Stimulated activated CD8-positive, alpha-beta memory T cell treated with anti-CD3 and anti-CD28 coated beads, Interleukin-12 subunit alpha, Interleukin-12 subunit beta, amount 100 ng/mL, for 1 hour (primary cell): ENCODE data around the gene DYNLT4.
"Not testable (repeated sequence)": the region's sequence is repeated elsewhere in the genome, so short reads cannot be mapped to it uniquely, and the experiment has no call there.

ENCODE experiments used
- DNase-seq: peaks from one replicate; pipeline ENCODE4 v3.0.0-alpha.2; 2020; ENCODE audit warnings: low read depth

The DYNLT4 gene

DNA sequence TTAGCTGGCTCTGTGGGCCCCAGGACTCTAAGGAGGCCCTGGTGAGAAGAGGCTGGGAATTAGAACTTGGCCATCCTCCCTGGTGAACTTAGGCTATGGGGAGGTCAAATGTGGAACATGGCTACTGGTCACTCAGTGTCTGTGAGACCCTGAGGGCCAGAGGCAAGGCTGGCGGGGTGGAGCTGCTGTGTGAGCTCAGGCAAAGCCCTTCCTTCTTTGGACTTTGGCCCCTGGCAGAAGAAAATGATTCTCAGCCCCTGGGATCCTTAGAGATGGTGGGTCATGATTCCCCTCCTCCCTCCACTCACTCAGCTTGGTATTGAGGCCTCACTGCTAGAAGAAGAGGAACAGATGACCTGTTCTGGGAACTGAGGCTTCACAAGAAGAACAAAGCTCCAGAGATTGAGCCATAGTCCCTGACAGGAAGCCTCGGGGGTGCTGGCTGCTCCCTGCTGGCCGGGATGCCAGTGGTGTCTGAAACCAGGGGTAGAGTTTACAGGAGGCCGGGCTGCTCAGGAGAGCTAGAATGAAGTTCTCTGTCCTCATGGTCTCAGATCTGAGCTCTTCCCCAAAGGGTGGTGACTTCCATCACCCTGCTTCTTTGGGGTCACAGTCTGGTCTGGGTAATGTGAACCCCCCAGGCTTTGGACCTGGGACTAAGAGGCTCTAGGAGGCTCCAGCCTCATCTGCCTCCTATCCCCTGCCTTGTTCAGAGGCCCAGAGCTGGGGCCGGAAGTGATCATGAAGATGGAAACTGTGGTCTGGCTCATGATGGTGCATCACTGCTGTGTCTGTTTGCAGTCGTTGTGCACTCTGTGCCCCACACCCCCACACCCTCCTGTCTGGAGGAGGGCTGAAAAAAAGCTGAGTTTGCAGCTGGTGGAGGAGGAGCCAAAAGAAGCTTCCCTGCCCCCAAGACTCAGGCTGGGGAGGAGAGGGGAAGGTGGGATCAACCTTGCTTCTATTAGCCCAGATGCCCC lies 2.1 kb upstream of the DYNLT4 start:
- peak; percentile 75 for DNase-seq

DNA sequence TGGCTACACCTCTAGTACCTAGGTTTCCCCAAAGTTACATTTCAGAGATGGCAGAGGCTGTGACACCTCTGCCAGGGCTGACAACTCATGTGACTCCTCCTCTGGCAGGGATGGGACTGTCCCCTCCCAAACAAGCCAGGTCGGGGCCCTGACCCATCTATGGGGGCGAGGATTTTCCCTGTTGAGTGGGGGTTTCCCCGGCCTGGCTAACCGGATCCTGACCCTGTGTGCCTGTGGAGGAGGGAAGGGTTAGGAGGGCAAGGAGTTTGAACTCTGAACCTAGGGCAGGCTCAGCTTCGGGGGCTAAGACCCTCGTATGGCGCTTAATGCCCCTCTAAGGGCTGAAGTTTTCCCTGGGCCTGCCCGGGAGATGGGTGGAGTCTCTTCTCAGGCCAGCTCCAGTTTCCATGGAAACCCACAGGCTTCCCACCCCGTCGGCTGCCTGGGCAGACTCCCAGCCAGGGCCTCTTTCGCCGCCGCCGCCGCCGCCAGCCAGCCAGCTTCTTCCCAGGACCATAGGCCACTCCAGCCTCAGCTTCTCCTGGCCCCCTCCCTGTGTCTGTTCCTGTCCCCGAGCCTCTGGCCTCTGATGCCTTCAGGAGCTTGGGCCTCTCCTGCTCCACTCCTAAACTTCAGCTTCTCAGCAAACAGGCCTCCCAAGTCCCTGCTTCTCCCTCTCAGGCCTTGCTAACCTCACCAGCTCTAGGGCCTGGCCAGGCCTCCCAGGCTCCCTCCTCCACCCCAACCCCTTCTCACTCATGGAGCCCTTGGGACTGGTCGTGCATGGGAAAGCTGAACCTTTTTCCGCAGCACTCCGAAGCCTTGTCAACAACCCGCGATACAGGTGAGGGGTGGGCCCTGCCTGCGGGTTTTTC lies 1.1 kb upstream of the DYNLT4 start, which contains the start of gene BTBD19:
Gene BTBD19 (plus strand): TSS at position 461 of the 875 bp plus-strand sequence. CDS start 298 bp downstream, at position 759.
- no peak for DNase-seq

DNA sequence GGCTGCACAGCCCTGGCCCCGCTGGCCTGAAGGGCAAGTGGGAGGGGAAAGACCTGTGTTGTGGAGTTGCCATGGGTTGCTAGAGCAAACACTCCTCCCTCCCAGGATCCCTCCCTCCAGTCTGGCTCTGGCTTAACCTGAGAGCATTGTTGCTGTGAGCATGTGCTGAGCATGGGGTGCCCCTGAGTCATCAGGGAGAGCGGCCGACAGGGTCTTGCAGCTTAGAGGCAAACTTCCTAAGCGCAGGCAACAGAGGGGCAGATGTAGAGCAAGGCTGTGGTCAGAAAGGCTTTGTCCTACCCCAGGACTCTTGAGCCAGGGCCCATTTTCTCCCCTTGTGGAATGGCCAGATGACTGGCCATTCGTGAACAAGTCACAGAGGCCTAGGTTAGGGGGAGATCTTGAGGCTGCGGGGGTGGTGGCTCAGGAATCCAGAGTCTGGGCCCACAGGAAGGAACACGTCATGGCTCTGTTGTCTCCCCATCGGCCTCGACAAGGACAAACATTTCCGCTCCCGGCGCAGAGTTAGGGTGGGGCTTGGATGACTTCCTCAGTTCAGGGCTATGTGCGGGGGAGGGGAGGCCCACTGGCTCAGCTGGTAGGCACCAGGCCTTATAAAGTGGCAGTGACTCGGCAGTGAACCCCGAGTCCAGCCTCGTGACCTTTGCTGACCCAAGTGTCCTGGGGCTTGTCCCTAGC lies 362 bp upstream of the DYNLT4 start:
- DNase-seq = peak; percentile 86

DNA sequence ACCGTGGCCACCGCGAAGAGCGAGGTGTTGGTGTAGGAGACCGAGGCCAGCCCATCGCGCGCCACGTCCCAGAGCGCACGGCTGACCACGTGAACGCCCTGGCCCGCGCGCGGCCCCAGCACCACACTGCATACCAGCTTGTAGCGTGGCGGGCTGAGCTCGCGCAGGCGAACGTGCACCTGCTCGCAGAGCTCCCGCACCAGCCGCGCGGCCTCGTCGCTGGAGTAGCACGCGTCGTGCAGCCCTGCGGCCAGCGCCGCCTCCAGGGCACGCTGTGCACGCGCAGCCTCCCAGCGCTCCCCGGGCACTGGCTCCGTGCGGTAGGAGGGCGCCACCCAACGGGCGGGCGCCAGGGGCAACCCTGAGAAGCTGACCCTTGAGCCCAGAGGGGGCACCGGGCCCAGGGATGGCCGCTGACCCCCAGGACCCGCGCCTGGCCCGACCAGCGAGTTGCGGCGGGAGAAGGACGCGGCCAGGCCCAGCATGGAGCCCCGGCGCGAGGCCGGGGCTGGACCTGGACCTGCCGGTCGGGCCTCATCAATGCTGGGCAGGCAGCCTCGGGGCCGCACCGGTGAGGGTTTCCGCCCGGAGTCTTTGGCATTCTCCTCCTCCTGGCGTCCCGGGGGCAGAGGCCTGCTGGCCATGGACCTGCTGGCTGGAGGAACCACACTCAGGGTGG lies 987 bp downstream of the DYNLT4 start:
- DNase-seq = no peak

DNA sequence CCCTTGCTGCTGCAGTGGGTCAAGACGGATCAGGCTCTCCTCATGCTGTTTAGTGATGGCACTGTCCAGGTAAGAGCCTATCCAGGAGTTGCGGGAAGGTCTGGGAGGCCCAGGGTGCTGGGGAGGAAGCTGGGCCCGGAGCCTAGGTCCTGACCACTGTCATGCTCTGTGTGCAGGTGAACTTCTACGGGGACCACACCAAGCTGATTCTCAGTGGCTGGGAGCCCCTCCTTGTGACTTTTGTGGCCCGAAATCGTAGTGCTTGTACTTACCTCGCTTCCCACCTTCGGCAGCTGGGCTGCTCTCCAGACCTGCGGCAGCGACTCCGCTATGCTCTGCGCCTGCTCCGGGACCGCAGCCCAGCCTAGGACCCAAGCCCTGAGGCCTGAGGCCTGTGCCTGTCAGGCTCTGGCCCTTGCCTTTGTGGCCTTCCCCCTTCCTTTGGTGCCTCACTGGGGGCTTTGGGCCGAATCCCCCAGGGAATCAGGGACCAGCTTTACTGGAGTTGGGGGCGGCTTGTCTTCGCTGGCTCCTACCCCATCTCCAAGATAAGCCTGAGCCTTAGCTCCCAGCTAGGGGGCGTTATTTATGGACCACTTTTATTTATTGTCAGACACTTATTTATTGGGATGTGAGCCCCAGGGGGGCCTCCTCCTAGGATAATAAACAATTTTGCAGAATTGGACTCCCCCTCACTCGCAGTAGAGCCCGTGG lies 1.7 kb downstream of the DYNLT4 start:
- no peak for DNase-seq

DNA sequence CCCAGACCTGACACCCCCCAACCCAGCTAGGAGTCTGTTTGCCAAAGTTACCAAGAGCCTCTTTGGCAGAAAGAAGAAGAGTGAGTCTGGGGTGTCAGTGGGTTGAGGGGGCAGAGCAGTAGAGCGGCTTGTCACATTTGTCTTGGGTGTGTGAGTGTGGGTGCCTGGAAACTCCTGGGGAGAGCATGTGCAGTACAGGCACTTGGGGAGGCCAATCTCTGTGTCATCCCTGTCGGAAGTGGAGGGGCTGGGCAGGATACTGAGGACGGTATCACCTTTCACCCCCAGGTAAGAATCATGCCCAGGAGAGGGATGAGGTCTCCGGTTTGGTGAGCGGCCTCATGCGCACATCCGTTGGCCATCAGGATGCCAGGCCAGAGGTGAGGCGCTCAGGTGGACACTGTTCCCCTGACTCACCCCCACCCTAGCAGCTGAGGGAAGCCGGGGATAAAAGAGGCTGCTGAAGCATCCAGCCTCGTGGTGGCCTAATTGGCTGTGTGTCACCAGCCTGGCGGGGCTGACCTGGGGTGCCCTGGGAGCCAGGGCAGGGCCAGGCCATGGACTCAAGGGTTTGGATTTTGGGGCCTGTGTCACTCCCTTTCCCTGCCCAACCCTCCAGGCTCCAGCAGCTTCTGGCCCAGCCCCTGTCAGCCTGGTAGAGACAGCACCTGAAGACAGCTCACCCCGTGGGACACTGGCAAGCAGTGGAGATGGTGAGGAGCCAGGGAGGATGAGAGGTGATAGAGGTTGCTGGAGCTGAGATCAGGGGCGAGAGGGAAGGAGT lies 3.6 kb downstream of the DYNLT4 start:
- DNase-seq = no peak

DNA sequence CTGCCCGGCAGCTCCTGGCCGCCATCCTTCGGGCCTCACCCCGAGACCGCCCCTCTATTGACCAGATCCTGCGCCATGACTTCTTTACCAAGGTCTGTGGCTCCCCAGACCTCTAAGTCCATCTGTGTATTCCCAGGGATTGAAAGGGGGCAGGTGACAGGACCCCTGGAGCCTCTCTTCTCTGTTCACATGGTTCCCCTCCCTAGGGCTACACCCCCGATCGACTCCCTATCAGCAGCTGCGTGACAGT lies 4.2 kb downstream of the DYNLT4 start:
- no peak for DNase-seq

DNA sequence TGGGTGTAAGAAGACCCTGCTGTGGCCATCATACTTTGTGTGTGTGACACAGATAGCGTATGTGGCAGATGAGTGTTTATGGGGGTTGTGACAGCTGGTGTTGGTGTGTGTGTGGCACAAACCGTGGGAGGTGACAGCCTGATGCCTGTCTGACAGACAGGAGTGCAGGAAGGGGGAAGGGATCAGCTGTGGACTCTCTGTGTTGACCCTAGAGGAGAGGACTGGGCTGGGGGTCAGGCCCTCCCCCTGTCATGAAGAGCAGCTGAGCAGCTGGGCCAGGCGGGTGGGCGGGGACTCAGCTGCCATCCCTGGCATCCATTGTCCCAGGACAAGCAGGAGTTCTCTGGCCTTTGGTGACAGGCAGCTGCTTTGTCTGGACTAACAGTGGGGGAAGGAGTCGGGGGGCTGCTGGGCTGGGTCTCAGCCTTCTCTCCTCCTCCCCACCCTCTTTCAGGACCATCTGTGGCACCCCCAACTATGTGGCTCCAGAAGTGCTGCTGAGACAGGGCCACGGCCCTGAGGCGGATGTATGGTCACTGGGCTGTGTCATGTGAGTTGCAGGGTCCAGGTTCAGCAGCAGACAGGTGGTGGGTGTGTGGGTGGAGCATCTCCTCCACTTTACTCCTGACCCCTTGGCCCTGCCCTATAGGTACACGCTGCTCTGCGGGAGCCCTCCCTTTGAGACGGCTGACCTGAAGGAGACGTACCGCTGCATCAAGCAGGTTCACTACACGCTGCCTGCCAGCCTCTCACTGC lies 4.7 kb downstream of the DYNLT4 start:
- DNase-seq = no peak

DNA sequence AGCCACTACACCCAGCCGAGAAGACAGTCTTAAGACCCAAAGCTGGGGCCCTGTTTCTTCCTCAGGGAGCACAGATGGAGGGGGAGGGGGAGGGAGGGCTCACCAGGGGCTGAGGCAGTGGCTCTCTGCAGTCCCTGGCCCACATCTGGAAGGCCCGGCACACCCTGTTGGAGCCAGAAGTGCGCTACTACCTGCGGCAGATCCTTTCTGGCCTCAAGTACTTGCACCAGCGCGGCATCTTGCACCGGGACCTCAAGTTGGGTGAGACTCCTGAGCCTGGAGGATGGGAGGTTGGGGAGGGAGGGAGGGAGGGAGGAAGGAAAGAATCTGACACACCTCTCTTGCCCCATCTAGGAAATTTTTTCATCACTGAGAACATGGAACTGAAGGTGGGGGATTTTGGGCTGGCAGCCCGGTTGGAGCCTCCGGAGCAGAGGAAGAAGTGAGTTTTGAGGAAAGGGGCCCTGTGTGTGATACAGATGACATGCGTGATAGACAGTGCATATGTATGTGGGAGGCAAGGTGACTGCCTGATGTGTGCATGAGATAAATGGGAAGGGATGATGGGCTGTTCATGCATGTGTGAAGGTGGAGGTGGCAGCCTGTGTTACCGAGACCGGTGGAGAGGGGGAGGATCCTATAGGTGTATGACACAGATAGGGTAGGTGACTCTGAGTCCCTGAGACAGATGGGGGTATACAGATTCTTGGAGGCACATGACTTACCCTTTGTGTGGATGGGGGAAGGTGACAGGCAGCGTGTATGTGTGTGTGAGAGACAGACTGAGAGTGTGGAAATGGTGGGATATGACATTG lies 5.5 kb downstream of the DYNLT4 start:
- no peak for DNase-seq

DNA sequence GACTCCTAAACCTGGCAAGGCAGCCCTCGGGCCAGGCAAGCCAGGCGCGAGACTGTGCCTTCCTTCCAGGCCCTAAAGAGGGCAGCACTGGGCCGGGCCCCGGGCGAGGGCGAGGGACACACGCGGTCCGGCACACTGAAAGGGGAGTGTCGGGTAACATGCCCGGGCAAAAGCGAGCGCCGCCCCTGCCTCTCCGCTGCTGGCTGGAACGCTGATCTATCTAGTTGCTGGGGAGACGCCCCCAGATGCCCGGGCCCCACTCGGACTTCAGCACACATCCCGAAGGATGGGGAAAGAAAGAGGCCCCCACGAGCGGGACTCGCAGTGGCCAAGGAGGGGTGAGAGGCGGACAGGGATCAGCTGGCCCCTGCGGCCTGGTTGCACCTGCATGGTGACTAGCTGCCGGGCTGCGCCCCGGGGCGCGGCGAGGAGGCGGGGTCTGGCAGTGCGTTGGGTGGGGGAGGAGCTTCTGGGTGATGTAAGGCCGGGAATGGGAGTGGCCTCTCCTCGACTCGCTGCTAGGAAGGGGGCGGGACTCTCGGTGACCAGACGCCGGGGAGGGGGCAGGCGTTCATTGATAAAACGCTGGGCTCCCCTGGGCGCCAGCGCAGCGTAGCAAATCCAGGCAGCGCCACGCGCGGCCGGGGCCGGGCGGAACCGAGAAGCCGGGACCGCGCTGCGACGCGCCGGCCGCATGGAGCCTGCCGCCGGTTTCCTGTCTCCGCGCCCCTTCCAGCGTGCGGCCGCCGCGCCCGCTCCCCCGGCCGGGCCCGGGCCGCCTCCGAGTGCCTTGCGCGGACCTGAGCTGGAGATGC lies 7.2 kb downstream of the DYNLT4 start, which contains the start of gene PLK3:
Gene PLK3 (plus strand): TSS at position 608 of the 815 bp plus-strand sequence. CDS start 87 bp downstream, at position 695.
- peak; percentile 97 for DNase-seq

DNA sequence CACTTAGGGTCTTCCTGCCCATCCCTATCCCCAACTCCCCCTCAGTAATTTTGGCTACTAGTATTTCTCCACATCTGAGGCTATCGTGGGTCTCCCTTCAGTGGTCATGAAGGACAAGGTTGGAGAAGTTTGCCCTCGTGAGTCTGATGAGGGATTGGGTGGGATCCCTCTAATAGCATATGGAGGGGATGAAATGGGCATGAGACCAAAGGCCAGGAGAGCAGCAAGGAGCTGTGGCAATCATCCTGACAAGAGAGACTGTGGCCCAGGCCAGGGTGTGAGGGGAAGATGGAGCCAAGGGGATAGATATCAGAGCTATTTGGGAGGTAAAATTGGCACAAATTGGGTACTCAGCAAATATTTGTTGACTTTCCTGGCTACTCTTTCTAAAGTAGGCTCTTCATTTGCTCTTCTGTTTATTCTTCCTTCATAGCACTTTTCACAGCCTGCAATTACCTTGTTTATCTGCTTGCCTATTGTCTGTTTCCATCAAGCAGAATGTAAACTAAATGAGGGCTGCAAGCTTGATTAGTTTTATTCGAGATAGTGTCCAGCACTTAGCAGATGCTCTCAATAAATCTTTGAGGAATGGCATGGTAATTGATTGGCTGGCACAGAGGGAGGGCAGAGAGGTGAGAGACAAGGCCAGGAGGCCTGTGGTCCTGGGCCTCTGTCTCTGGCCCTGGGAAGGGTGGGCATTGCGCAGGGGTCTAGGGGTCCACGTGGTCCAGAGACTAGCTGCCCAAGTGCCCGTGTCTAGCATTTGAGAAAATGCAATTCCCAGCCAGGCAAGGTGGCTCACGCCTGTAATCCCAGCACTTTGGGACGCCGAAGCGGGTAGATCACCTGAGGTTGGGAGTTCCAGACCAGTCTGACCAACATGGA lies 8.4 kb downstream of the DYNLT4 start:
- no peak for DNase-seq

DNA sequence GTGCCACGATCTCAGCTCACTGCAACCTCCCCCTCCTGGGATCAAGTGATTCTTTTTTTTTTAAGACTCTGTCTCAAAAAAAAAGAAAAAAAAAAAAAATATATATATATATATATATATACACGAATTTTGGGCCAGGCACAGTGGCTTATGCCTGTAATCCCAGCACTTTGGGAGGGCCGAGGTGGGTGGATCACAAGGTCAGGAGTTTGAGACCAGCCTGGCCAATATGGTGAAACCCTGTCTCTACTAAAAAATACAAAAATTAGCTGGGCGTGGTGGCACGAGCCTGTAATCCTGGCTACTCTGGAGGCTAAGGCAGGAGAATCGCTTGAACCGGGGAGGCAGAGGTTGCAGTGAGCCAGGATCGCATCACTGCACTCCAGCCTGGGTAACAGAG lies 9.3 kb downstream of the DYNLT4 start:
- not testable (repeated sequence) for DNase-seq

DNA sequence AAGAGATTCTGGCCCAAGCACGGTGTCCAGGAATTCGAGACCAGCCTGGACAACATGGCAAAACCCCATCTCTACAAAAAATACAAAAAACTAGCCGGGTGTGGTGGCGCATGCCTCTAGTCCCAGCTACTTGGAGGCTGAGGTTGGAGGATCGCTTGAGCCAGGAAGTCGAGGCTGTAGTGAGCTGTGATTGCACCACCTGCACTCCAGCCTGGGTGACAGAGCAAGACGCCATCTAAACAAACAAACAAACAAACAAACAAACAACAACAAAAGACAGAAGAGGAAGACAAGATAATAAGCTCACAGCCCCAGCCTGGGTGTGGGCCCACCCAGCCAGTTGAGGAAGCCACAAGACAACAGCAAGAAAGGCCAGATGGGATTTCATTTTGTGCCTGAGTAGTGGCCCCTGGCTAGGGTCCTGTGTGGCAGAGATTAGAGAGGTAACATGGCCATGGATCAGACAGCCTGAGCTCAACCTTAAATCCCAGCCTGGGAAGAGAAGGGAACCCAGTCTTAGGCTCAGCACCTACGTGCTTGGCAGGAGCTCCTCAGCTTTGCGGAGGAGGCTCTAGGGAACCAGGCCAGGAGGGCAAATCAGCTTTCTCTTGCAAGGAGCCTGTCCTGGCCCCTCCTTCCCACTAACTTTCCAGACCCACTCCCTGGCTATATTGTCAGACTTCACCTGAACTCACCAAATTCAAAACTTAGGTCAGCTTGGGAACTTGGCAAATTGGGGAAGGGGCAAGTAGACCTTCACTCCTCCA lies 14.2 kb downstream of the DYNLT4 start:
- no peak for DNase-seq

DNA sequence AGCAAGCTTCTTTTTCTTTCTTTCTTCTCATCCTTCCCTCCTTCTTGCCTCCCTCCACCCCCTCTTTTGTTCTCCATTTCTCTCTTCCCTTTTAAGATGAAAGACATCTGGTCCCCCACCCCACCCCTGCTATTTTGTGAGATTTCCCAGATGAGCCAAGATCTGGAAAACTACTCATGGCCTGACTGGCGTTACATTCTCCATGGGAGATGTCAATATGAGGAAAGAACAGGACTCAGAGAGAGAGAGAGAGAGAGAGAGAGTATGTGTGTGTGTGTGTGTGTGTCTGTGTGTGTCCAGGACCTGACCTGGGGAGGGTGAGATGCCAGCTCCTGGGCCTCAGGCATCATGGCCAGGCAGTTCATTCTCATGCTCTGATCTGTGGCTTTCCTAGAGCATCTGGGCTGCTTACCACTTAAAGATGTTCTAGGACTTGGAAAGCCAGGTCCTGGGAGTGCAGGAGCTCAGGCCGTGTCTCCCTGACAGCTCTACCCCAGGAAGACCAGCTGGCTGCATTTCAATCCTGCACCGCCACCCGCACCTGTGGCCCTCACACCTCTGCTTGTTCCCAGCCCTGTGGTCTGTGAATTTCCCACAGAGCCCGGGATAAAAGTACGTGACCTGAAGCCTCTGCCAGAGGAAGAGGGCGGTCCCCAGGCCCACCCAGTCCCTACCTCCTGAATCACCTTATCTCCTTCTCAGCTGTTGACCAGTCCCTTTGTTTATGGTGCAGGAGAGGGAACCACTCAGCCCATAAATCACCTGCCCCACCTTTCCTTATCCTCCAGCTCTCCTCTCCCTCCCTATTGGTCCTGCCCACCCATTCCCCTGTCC lies 16.0 kb downstream of the DYNLT4 start:
- DNase-seq = no peak
